ENCODE data around the gene SPG7.
"Not testable (repeated sequence)": the region's sequence is repeated elsewhere in the genome, so short reads cannot be mapped to it uniquely, and the experiment has no call there.

The SPG7 gene

DNA sequence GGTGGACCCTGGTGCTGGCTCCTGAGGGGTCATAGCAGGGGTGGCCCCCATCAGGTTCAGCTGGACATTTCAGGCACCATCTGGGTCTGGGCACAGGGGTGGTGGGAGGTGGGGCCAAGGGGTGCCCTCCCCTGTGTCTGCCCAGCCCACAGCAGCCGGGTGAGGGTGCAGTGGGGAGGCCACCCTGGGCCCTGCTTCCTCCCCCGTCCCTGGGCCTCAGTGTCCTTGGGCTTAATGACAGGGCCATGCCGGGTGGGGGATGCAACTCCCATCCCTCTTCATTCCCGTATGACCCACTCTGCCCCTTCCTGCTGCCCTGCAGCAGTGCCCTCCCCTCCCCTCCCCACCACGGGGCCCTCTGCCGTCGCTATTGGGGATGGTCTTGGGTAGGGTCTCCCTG, 78.0 kb downstream of the SPG7 start:
- Histone ChIP-seq H3K27ac (no peak overlapping the region), H3K4me3 (no peak overlapping the region)

GRCh38 chr16:89586853-89587252, 78.7 kb downstream of the SPG7 start:
- Histone ChIP-seq H3K27ac (no peak overlapping the region), H3K4me3 (no peak overlapping the region)

- not testable (repeated sequence) for H3K4me3 ChIP-seq, H3K27ac ChIP-seq
These were observed 79.5 kb downstream of the SPG7 start for GRCh38 chr16:89587676-89588075.

DNA sequence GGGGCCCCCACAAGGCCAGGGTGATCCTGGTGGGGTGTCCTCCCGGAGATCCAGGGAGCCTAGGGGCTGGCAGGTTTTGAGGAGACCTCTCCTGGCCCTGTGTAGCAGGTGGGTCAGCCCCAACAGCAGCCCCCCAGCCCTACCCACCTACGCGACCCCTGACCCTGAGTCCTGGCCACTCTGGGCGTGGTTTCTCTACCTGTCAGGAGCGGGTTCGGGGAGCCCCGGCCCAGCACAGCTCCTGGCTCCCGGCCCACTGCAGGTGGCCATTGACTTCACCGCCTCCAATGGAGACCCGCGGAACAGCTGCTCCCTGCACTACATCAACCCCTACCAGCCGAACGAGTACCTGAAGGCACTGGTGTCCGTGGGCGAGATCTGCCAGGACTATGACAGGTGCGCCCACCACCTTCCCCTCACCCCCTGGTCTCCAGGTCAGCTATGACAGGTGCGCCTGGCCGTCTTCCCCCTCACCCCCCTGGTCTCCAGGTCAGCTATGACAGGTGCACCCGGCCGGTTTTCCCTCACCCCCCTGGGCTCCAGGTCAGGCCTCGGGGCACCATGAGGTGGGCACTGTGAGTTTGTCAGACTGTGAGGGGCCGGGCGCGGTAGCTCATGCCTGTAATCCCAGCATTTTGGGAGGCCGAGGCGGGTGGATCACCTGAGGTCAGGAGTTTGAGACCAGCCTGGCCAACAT, 80.4 kb downstream of the SPG7 start:
- Histone ChIP-seq H3K27ac (no peak overlapping the region), H3K4me3 (no peak overlapping the region)

- Histone ChIP-seq H3K4me3 (no peak overlapping the region), H3K27ac (no peak overlapping the region)
These were observed 81.2 kb downstream of the SPG7 start for GRCh38 chr16:89589241-89589926.

GRCh38 chr16:89593841-89594240, 85.6 kb downstream of the SPG7 start:
- no peak overlapping the region for H3K4me3 ChIP-seq
- H3K27ac ChIP-seq, result peak overlapping the region in 3 of 21 experiments; percentile 19 to 67 (median 39)

DNA sequence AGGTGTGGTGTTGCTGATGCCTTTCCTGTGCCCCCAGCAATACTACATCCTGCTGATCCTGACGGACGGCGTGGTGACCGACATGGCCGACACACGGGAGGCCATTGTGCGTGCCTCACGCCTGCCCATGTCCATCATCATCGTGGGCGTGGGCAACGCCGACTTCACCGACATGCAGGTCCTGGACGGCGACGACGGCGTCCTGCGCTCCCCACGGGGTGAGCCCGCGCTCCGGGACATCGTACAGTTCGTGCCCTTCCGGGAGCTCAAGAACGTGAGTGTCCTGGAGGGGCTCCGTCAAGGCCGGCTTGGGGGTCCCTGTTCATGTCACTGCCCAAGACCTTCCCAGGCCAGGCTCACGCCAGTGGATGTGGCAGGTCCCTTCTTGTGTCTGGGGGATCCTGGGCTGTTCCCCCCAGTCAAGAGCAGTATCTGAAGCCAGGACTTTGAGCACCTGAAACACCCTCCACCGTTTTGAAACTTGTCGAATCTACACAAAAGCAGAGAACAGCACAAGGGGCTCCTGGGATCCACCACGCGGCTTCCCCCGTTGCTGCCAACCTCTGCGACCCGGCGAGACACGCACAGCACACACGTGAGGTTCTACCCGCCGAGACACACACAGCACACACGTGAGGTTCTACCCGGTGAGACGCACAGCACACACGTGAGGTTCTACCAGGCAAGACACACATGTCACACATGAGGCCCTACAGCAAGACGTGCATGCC, 87.3 kb downstream of the SPG7 start:
- Histone ChIP-seq H3K4me3 (no peak overlapping the region), H3K27ac (no peak overlapping the region)

GRCh38 chr16:89596061-89596689, 88.0 kb downstream of the SPG7 start:
- H3K27ac ChIP-seq, result no peak overlapping the region

GRCh38 chr16:89596957-89597649, 88.9 kb downstream of the SPG7 start:
- no peak overlapping the region for H3K4me3 ChIP-seq

More at GRCh38 chr16:89596061-89596689, 88.0 kb downstream of the SPG7 start:
- no peak overlapping the region for H3K4me3 ChIP-seq

DNA sequence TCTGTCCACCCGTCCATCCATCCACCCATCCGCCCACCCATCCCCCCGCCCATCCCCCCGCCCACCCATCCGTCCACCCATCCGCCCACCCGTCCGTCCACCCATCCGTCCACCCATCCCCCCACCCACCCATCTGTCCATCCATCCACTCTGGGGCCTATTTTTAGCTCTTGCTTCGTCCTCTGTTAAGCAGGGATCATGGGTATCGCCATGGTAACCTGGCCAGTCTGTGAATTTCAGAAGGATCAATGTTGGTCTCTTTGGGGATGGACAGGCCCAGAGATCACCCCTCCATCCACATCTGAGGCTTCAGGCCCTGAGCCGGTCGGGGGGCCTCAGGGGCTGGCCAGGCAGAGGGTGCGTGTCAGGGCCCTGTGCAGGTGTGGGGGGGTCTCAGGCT, 90.0 kb downstream of the SPG7 start:
- no peak overlapping the region for H3K27ac ChIP-seq
- H3K4me3 ChIP-seq, result no peak overlapping the region

More at GRCh38 chr16:89596957-89597649, 88.9 kb downstream of the SPG7 start:
- no peak overlapping the region for H3K27ac ChIP-seq

DNA sequence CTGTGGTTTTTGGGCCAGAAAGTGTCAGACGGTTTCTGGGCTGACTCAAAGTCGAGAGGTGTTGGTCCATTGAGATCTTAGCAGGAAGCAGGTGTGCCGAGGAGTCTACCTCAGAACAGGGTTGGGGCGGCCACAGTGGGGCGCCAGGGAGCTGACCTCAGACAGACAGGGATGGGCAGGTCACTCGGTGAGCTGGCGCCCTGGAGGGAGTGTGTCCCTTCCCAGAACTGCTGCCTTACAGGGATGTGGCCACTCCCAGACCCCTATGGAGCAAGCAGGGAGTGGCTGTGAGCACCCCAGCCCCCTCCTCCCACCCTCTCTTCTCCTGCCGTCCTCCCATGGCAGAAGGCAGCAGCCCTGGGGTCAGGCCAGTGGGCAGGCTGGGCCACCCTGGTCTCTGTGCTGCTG, 91.3 kb downstream of the SPG7 start:
- peak overlapping the region in 3 of 21 experiments; percentile 17 to 39 (median 33) for H3K27ac ChIP-seq
- H3K4me3 ChIP-seq, result no peak overlapping the region

DNA sequence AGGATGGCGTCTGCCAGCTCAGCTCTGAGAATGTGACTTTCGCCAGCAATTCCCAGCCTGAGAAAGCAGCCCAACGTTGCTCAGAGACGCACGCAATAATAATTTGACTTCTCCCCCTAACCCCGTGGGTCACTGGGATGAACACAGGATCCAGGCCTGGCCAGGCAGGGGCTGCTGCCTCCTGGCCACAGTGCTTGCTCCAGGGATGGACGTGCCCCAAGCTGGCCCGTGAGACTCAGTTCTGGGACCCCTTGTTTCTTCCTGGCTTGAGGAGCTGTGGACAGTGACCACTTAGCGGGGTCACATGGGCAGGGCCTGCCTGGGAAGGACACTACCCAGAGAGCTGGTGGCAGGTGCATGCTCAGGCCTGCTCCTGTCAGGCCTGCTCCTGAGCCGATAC, 91.7 kb downstream of the SPG7 start:
- H3K4me3 ChIP-seq, result no peak overlapping the region
- H3K27ac ChIP-seq, result peak overlapping the region in 6 of 21 experiments; percentile 16 to 39 (median 24)

DNA sequence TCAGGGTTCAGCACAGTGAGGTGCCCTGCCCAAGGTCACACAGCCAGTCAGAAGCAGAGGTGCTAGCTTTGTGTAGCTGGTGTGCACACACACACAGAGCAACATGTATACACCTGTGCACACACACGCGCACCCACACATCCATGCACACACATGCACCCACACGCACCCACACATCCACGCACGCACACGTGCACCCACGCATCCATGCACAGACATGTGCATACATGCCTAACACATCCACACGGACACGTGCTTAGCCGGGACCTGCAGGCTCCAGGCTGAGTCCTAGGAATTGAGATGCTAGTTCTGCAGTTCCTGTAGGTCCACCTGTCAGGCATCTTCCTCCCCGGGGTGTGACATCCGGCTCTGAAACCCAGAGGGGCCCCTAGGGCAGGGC, 92.2 kb downstream of the SPG7 start:
- peak overlapping the region in 3 of 21 experiments; percentile 4 to 34 (median 16) for H3K27ac ChIP-seq
- H3K4me3 ChIP-seq, result no peak overlapping the region

DNA sequence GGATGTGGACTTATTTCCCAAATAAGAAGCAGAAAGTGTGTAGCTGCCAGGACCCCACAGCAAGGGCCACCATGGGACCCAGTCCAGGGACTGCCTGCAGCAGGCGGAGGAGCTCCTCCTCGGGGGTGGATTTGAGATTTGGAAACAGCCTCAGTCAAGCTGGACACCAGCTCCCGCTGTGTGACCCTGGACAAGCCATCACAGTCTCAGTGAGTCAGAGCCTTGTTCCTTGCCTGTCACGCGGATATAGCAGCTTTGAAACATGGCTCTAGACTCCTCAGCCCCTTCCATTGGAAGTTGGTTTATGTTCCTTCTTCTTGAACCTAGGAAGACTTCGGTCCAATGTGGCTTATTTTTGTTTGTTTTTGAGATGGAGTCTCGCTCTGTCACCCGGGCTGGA, 92.8 kb downstream of the SPG7 start:
- H3K4me3 ChIP-seq, result no peak overlapping the region

GRCh38 chr16:89601906-89602272, 93.7 kb downstream of the SPG7 start:
- Histone ChIP-seq H3K4me3 (no peak overlapping the region), H3K27ac (peak overlapping the region in 12 of 21 experiments; percentile 4 to 76 (median 64))

More for the DNA sequence above, 92.8 kb downstream of the SPG7 start:
- H3K27ac ChIP-seq, result peak overlapping the region in 2 of 21 experiments; percentile 4 to 34

DNA sequence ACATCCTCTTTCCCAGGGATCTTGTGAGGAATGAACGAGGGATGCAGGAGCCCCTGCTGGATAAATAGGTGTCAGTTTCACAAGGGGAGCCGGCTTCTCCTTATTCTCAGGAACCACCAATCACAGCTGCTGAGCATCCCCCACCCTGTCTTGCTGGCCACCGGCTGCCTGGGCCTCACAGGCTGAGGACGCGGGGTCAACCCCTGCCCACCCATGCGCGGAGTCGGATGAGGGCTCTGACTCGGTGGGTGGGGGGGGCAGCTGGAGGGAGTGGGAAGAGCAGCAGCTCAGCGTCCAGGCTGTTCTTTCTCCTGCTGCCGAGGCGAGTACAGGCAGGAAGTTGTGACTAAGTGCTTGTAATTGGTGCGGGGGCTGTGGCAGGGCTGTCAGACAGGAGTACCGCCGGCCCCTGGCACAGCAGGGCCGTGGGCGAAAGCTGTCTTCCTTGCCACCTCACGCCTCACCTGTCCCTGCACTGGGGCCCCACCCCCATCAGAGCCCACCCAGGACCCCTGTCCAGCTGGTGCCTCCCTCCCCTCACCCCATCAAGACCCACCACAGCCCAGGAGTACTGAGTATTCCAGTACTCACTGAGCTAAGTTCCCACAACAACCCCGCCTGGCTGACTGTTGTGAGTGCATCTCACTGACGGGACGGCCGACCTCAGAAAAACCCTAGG, 94.2 kb downstream of the SPG7 start:
- peak overlapping the region in 14 of 21 experiments; percentile 4 to 76 (median 60) for H3K27ac ChIP-seq
- H3K4me3 ChIP-seq, result no peak overlapping the region

DNA sequence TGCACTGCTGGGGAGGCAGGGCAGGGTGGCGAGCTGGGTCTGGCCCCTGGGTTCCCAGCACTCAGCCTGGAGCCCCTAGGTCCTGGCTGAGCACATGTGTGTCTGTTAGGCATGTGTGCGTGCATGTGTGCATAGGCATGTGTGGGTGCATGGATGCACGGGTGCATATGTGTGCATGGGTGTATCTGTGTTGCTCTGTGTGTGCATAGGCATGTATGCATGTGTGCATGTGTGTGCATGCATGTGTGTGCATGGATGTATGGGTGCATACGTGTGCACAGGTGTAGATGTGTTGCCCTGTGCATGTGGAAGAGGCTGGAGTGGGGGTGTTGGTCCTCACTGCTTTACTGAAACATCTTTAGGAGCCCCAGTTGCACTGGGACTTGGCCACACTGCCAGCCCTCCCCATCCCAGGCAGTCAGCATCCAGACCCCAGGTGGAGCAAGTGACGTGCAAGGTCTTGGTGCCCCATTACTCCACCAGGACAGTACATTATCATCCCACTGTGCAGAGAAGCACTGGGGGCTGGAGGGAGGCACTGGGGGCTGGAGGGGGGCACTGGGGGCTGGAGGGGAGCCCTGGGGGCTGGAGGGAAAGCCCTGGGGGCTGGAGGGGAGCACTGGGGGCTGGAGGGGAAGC, 94.9 kb downstream of the SPG7 start:
- H3K27ac ChIP-seq, result peak overlapping the region in 13 of 21 experiments; percentile 19 to 76 (median 60)
- no peak overlapping the region for H3K4me3 ChIP-seq

DNA sequence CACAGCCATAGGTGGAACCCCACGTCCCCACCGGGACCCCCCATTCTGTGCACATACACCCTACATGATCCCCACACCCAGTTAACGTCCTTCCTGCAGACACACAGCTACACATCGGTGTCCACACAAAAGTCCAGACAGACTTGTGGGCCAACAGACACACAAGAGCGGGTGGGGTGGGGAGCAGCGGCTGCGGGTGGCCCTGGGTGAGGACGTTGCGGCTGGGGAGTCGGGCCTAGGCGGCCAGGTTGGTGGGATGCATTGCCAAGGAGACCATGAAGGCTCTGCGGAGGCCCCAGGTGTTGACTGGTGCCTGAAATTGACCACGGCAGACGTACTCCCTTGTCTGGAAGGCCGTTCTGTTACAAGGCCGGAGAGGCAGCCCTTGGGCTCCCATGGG, 96.6 kb downstream of the SPG7 start:
- H3K27ac ChIP-seq, result no peak overlapping the region
- H3K4me3 ChIP-seq, result no peak overlapping the region
